ENCODE data around the gene MUSK. TPM values are rescaled to one million over a fixed set of nuclear protein-coding genes. Genes with fewer than 3 reads are reported as not detected.

The MUSK gene
- total and polyA plus RNA-seq, 2 donors (not counting 1 experiment from before 2014, with no cell fraction given): not detected

GRCh38 chr9:110700953-110701352, 32.4 kb downstream of the MUSK start:
- no peaks in the 10 kb centered on the region for H3K9me3 Mint-ChIP-seq (ENCODE audit: insufficient read depth)

DNA sequence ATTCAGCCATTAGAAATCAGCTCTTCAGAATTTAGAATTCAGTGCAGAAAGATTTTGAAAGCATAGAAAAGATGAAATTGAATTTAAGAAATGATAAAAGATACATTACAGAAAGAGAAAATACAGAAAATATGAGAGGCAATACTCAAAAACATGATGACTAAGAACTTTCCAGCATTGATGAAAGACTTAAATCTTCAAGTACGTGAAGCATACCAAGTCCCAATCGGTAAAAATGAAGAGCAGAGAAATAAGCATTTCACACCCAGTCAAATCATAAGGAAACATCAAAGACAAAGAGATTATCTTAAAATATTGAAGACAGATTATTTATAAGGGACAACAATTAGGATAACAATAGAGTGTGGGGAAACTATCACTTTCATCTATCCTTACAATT, 35.1 kb downstream of the MUSK start:
- H3K9me3 Mint-ChIP-seq (ENCODE audit: insufficient read depth): no peaks in the 10 kb centered on the region
- H3K4me1 Mint-ChIP-seq: no peaks in the 10 kb centered on the region
- H3K27me3 Mint-ChIP-seq: no peaks in the 10 kb centered on the region
- ChIA-PET CTCF (no interaction called here), POLR2A (no interaction called here)
- Histone ChIP-seq H3K9ac (ENCODE audit: low read length) (no peak overlapping the region), H2AFZ (ENCODE audit: insufficient read depth, low read depth, low read length, poor library complexity, severe bottlenecking) (no peak overlapping the region), H4K20me1 (ENCODE audit: control insufficient read depth, insufficient read depth, low read length, poor library complexity, severe bottlenecking) (no peaks in the 10 kb centered on the region), H3K4me2 (replicated peaks; ENCODE audit: low read depth, low read length, poor library complexity, severe bottlenecking) (no peak overlapping the region), H3K27ac (ENCODE audit: low read length in 2 of 2) (no peak overlapping the region), H3K4me1 (ENCODE audit: control insufficient read depth in 2 of 2, insufficient read depth in 2 of 2, low read length in 2 of 2) (no peaks in the 10 kb centered on the region), H3K79me2 (ENCODE audit: control insufficient read depth, insufficient read depth, low read length) (no peaks in the 10 kb centered on the region), H3K9me3 (ENCODE audit: control extremely low read depth in 1 of 3, control insufficient read depth in 2 of 3, insufficient read depth in 1 of 3, low read length in 2 of 3) (no peaks in the 10 kb centered on the region), H3K27me3 (replicated peaks in 1 of 4; ENCODE audit: control extremely low read depth in 1 of 4, control insufficient read depth in 3 of 4, insufficient read depth in 4 of 4, low read length in 3 of 4) (no peaks in the 10 kb centered on the region), H3K36me3 (replicated peaks in 1 of 2; ENCODE audit: control extremely low read depth in 1 of 2, control insufficient read depth in 1 of 2, extremely low read depth in 1 of 2, insufficient read depth in 2 of 2, low read length in 1 of 2) (no peaks in the 10 kb centered on the region), H3K4me3 (ENCODE audit: control extremely low read depth in 1 of 5, extremely low read depth in 1 of 5, insufficient read depth in 1 of 5, low read depth in 2 of 5, low read length in 4 of 5) (no peak overlapping the region)
- intact Hi-C loops (cut with micrococcal nuclease): no loop called here
- ATAC-seq (ENCODE audit: low read depth) (no peak), DNase-seq (no peak)
- H3K27ac Mint-ChIP-seq: no peak overlapping the region
- no CpG with 5 or more reads among the region's 2 CpGs for WGBS (ENCODE audit: insufficient coverage)
- TF ChIP-seq CTCF (IDR thresholded peaks at IDR 0.05) (no peak), EZH2 (IDR thresholded peaks at IDR 0.05; ENCODE audit: borderline replicate concordance, insufficient read depth, low read depth, low read length, poor library complexity, severe bottlenecking) (no peak)
- H3K4me3 Mint-ChIP-seq: no peak overlapping the region

More at GRCh38 chr9:110700953-110701352, 32.4 kb downstream of the MUSK start:
- 86% methylated on average over 1 of the region's 1 CpG for WGBS (ENCODE audit: insufficient coverage)
- H3K27ac Mint-ChIP-seq: no peak overlapping the region
- H3K9me3 ChIP-seq (ENCODE audit: control extremely low read depth in 1 of 3, control insufficient read depth in 2 of 3, insufficient read depth in 1 of 3, low read length in 2 of 3): no peaks in the 10 kb centered on the region
- H3K36me3 ChIP-seq (replicated peaks in 1 of 2; ENCODE audit: control extremely low read depth in 1 of 2, control insufficient read depth in 1 of 2, extremely low read depth in 1 of 2, insufficient read depth in 2 of 2, low read length in 1 of 2): no peaks in the 10 kb centered on the region
- H3K4me1 ChIP-seq (ENCODE audit: control insufficient read depth in 2 of 2, insufficient read depth in 2 of 2, low read length in 2 of 2): no peaks in the 10 kb centered on the region
- intact Hi-C loops (cut with micrococcal nuclease): no loop called here
- no peaks in the 10 kb centered on the region for H4K20me1 ChIP-seq (ENCODE audit: control insufficient read depth, insufficient read depth, low read length, poor library complexity, severe bottlenecking)
- no peaks in the 10 kb centered on the region for H3K79me2 ChIP-seq (ENCODE audit: control insufficient read depth, insufficient read depth, low read length)
- no peak overlapping the region for H3K9ac ChIP-seq (ENCODE audit: low read length)
- no peak for DNase-seq
- no peak overlapping the region for H3K4me3 Mint-ChIP-seq
- CTCF ChIA-PET: no interaction called here
- POLR2A ChIA-PET: no interaction called here
- no peak for ATAC-seq (ENCODE audit: low read depth)
- no peaks in the 10 kb centered on the region for H3K27me3 Mint-ChIP-seq
- H3K27me3 ChIP-seq (replicated peaks in 1 of 4; ENCODE audit: control extremely low read depth in 1 of 4, control insufficient read depth in 3 of 4, insufficient read depth in 4 of 4, low read length in 3 of 4): no peaks in the 10 kb centered on the region
- H3K27ac ChIP-seq (ENCODE audit: low read length in 2 of 2): no peak overlapping the region
- H3K4me3 ChIP-seq (ENCODE audit: control extremely low read depth in 1 of 5, extremely low read depth in 1 of 5, insufficient read depth in 1 of 5, low read depth in 2 of 5, low read length in 4 of 5): no peak overlapping the region
- no peak overlapping the region for H3K4me2 ChIP-seq (replicated peaks; ENCODE audit: low read depth, low read length, poor library complexity, severe bottlenecking)
- H3K4me1 Mint-ChIP-seq: no peaks in the 10 kb centered on the region
- TF ChIP-seq CTCF (IDR thresholded peaks at IDR 0.05): no peak
- TF ChIP-seq EZH2 (IDR thresholded peaks at IDR 0.05; ENCODE audit: borderline replicate concordance, insufficient read depth, low read depth, low read length, poor library complexity, severe bottlenecking): no peak
- H2AFZ ChIP-seq (ENCODE audit: insufficient read depth, low read depth, low read length, poor library complexity, severe bottlenecking): no peak overlapping the region
